ENCODE data around the gene CDH16.

CDH16 gene

GRCh38 chr16:66926961-66927436, 8.3 kb upstream of the CDH16 start:
- no peak for DNase-seq (ENCODE audit: low spot score)

DNA sequence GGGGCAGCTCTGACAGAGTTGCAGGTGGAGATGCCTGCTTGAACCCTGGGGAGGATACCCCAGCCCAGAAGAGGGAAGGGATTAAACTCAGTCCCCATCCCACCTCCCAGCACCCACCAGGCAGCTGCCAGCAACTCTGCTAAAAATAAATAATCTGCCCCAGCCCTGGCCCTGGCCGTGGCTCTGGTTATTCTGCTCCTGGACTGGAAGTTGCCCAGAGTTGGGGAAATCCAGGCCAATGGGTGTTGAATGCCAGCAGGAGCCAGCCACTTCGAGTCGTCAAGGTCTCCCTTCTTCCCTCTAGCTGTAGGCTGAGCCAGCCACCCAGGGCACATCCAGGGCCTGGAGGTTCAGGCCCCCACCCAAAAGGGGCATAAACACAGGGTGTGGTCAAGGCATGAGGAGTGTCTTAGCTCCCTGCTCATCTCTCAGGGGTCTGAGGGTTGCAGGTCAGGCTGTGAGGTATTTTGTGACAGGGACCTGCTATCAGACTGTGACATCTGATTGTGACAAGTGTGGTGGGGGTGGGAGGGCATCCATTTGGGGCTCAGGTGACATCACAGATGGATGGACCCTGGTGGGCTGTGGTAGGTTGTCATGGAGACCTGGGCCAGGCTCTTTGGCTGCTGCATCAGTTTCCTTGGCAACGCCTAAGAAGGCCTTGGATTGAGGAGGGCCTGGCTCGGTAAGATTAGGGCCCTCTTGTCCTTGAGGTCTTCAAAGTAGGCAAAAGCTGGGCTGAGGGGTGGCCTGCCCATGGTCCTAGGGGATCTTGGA, 7.7 kb upstream of the CDH16 start:
- DNase-seq (ENCODE audit: low spot score), result no peak

DNA sequence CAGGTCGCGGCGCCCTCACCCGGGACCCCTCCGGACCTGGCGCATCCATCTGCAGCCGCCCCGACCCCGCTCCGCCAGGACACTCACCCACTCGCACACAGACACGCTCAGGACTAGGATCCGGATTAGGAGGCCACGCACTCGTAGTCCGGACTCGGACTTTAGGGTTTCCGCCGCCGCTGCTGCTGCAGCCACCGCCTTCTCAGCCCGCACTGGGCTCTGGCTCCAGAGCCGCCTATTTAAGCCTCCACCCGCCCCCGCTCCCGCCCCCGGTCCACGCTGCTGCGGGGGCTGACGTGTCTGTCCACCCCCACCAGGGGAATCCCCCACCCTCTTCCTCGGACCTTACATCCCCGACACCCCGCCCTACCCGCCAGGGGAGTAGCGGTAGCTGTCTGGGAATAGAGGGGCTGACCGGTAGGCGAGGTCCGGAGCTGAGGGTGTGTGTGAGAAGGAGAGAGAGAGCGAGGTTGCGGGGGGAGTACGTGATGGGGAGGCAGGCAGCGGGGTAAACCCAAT, 6.7 kb upstream of the CDH16 start, which contains the start of gene RRAD:
TSS of gene RRAD (minus strand) at position 214 of the 519 bp plus-strand sequence. CDS start 356 bp downstream, outside the sequence.
- DNase-seq (ENCODE audit: low spot score), result no peak

DNA sequence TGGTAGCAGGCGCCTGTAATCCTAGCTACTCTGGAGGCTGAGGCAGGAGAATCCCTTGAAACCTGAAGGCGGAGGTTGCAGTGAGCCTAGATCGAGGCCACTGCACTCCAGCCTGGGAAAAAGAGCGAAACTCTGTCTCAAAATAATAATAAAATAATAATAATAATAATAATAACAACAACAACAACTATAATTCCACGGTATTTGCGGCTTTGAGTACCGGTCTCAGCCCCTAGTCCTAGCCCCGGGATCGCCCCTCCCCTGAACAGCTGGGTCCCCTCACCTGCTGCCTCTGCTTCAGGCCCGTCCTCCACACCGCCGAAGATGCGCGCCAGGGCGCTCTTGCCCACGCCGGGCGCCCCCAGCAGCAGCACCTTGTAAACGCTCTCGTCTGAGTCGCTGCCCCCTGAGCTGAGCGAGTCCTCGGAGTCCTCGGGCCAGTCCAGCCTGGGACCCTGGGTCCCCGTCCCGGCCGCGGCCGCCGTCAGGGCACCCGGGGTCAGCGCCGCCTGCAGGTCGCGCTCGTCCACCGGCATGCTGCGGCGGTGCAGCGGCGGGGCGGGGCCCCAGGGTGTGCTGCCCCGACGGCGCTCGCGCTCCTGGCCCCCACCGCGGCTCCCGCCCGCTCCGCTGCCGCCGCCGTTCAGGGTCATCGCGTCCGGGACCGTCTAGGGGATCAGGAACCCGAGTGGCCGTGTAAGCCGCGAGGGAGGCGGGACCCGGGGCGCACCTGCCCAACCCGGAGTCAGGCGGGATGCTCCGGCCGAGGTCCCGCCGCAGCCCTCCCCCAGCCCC, 6.0 kb upstream of the CDH16 start:
- no peak for DNase-seq (ENCODE audit: low spot score)

DNA sequence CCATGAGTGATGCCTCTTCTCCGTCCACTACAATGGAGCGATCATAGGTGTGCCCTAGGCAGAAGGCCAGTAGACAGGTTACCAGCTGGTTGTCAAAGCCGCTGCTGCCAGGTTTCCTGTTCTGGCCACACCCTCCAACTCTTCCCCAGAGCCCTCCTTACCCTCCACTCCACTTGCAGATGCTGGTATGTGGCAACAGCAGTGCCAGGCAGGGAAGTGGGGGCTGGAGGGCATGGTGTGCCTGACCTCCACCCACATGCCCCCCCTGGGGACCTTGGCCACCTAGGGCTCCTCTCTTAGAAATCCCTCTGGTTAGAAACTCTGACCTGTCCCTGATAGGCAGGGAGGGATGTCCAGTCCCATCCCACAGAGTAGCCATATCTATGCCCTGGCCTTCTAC, 5.2 kb upstream of the CDH16 start:
- DNase-seq (ENCODE audit: low spot score), result no peak

- DNase-seq (ENCODE audit: low spot score), result no peak
These were observed 4.6 kb upstream of the CDH16 start for GRCh38 chr16:66923247-66923731.

GRCh38 chr16:66921729-66922450, 3.2 kb upstream of the CDH16 start:
- no peak for DNase-seq (ENCODE audit: low spot score)

DNA sequence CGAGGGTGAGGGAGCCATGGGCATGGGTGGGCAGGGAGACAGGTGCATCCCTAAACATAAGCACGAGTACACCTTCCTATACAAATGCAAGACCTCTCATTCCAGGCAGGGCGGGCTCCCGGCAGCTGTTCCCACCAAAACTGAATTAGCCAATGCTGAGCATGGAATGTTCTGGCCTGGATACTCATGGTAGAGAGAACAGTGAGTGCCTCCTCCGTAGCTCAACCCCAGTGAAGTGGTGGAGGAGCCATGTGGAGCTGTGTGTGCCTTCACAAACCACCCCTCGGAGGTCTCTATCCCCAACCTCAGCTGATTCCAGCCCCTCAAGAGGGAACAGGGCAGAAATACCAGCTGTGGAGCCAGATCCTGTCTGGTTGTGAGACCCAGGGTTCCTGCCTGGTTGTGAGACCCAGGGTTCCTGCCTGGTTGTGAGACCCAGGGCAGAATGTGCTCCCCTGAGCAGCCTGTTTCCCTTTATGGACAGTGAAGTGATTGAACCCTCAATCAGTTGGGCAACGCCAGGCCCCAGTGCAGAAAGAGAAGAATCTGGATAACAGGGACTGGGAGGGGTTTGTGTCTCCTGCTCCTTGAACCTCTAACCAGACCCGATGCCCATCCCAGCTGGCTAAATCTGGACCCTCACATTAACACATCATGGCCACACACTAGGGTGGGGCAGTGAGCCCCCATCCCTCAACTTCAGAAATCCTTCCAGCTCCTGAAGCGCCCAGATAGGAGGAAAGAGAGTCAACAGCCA, 2.4 kb upstream of the CDH16 start:
- no peak for DNase-seq (ENCODE audit: low spot score)

DNA sequence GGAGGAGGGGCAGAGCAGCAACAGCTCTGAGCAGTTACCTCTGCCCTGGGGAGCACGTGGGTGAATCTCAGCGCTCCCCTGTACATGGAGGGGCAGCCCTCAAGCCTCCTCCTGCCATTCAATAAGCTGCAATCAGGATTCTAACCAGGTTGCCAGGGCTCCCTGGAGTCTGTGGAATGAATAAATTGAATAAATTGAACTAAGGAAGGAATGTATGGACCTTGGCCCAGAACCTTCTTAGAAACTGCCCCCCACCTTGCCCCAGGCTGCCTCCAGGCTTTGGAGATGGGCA, 1.6 kb upstream of the CDH16 start:
- DNase-seq (ENCODE audit: low spot score), result no peak

DNA sequence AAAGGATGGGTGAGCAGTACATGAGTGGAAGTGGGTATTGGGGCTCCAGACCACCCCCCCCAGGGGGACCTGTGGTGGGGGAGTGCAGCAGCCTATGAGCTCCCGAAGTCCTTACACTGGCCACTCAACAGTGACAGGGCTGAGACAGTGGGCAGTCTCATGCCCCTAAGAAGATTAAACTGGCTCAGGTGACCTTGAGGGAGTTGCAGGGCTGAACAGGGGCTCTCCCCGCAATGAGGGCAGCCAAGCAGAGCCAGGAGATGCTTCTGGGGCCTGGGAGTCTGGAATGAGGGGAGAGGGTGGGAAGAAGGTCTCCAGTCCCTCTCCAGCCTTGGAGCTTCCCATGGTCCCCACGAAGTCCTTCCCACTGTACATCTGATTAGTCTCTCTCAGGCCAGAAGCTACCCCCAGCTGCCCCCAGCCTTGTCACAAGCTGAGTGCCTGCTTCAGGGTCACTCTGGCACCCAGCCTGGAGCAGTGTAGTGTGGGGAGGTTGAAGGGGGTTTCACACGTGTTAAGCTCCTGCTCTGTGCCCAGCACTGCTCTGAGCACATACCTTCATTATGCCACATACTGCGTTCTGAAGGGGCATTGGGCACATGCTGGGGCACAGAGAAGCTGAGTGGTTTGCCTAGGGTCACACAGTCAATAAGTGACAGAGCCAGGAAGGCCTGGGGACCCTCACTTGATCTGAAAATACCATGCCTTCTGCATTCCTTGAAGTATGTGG, 1.0 kb upstream of the CDH16 start:
- no peak for DNase-seq (ENCODE audit: low spot score)

DNA sequence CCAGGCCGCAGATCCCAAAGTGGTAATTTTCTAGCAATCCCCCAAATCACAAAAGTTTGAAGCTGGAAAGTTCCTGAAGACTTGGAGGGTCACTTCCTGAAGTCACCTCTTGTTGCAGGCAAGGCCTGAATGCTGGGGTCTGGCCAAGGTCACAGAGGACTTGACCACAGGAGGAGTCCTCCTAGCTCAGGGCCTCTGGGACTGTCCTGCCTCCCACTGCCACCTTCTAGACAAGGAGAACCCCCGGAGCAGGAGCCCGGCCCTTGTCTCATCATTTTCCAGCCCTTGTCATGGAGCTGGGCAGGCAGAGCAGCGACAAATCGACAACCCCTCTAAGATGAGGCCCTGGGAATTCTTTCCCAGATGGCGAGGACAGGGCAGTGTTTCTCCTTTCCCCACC, 330 bp downstream of the CDH16 start:
- DNase-seq (ENCODE audit: low spot score), result no peak

- DNase-seq (ENCODE audit: low spot score), result no peak
These were observed 944 bp downstream of the CDH16 start for GRCh38 chr16:66917741-66918140.

DNA sequence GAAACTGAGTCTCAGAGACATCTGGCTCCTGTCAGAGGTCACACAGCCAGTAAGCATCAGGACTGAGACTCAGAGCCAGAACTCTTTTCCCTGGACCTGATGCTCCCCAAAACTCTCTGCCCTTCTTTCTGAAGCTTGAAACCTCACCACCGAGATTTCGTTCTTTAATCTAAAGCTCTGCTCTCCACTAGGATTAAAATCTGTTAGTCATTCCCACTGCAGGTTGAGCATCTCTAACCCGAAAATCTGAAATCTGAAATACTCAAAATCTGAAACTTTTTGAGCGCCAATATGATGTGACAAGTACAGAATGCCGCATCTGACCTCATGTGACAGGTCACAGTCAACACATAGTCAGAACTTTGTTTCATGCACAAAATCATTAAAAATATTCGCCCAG, 2.2 kb downstream of the CDH16 start:
- no peak for DNase-seq (ENCODE audit: low spot score)

- no peak for DNase-seq (ENCODE audit: low spot score)
These were observed 3.6 kb downstream of the CDH16 start for GRCh38 chr16:66915041-66915440.

DNA sequence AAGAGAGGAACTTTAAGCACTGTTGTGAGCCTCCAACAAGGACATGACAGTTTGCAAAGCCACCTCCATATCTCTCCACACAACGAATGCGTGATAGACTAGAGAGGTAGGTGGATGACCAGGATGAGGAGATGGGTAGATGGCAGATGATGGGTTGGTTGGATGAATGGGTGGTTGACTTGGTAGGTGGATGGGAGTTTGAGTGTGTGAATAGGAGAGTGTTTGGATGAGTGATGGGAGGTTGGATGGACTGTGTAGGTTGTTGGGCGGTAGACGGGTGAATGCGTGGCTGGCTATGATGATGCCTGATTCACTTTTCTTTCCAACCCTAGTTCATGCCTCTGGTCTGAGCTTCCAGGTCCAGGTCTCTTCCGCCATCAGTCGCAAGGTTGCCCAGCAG, 4.1 kb downstream of the CDH16 start:
- DNase-seq (ENCODE audit: low spot score), result no peak

DNA sequence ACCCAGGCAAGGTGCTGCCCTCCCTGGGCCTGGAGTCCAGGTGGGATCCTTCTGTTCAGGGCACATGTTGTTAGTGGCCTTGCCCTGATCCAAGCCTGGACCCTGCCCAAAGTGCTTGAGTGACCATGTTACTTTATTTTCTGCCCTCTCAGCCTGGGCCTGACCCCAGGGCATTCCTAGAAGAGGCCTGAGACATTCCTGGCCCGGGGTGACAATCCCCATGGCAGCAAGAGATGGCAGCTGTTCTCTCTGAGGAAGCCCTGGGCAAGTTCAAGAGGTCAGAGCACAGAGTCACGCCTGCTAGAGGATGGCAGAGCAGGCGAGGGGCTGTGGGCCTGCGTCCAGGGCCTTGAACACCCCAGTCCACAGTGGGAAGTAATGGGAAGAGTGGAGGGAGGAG, 5.0 kb downstream of the CDH16 start:
- DNase-seq (ENCODE audit: low spot score), result no peak

GRCh38 chr16:66913081-66913480, 5.6 kb downstream of the CDH16 start:
- DNase-seq (ENCODE audit: low spot score), result no peak

DNA sequence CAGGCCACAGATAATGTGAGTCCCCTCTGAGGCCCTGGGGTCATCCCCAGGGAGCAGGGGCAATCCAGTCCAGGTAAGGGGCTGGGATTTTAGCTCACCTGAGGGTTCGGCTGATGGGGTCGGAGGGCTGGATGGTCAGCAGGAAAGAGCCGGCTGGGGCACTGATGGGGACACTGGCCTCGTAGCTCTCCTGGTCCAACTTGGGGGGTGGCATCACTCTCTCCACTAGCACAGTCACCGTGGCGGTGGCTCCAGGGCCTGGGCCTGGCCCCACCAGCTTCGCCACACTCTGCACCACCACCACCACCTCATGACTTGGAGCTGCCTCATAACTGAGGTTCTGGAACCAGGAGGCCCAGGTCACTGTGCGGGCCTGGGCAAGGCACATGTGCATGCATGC, 6.9 kb downstream of the CDH16 start:
- DNase-seq (ENCODE audit: low spot score), result no peak

- no peak for DNase-seq (ENCODE audit: low spot score)
These were observed 7.6 kb downstream of the CDH16 start for GRCh38 chr16:66911112-66911511.

DNA sequence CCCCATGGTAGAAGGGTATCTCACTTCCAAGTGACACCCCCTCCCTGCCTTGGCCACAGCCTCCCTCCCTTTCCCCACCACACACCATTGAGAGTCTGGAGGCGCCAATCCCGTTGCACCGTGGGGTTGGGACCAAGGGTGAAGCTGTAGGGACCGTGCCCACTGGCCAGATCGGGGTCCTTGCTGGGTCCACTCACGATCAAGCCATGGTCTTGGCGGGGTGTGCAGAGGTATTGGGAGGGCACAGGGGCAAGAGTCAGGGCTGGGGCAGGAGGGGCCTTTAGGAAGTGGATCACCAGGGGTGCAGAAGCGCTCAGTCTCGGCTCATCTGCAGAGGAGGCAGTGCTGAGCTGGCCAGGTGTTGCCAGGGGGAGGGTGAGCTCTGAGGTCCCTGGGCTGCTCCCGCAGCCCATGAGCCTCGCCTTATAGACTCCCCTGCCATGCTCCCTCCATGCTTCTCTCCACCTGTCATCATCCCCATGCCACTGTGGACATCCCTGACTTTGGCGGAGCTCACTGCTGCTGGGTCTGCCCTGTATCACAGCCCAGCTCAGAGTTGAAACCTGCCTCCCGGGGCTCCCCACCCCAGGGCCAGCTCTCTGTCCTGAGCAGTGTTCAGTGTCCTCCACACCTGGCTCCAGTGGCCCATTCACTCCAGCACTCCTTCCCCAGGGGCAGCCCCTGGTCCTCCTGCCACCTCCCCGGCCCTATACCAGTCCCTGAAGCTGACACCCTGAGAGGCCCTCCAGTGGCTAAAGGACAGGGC, 8.3 kb downstream of the CDH16 start:
- no peak for DNase-seq (ENCODE audit: low spot score)

Measured in activated CD4-positive, alpha-beta T cell treated with anti-CD3 and anti-CD28 coated beads, Interleukin-2, Interleukin-4, amounts not matched to agents 100 ng/mL and 50 ng/mL, durations not matched to agents 16 hours and 8 hours (primary cell).